OCI-LY1 (cell line): Measurements from ENCODE around the gene ADCYAP1R1.

Experiments used
- H2AFZ ChIP-seq: fragments of 200-600 bp; sonication (generic), shearing (Covaris generic); 2 replicates; pipeline ENCODE4 v1.6.0; 2014; ENCODE audit warnings: antibody characterized with exemption, mild to moderate bottlenecking, low read length
- H3F3A ChIP-seq: fragments of 200-600 bp; sonication (generic), shearing (Covaris generic); 2 replicates; pipeline ENCODE4 v1.6.0; 2014; ENCODE audit warnings: mild to moderate bottlenecking, antibody characterized with exemption, low read length, moderate library complexity; ENCODE audit not compliant: insufficient read depth
- H3K27ac ChIP-seq: fragments of 200-600 bp; sonication (generic); 2 replicates; pipeline ENCODE4 v1.5.1; 2014; ENCODE audit warnings: low read length, mixed run types, mild to moderate bottlenecking, low read depth; ENCODE audit not compliant: poor library complexity, severe bottlenecking
- H3K27me3 ChIP-seq: fragments of 200-600 bp; sonication (generic); 2 replicates; pipeline ENCODE4 v1.6.0; 2014; ENCODE audit warnings: antibody characterized with exemption, mild to moderate bottlenecking, low read length, moderate library complexity; ENCODE audit not compliant: insufficient read depth
- H3K36me3 ChIP-seq: fragments of 200-600 bp; sonication (generic); 2 replicates; pipeline ENCODE4 v1.6.1; 2014; ENCODE audit warnings: mild to moderate bottlenecking, antibody characterized with exemption, low read length, moderate library complexity, mixed read lengths; ENCODE audit not compliant: insufficient read depth
- H3K4me1 ChIP-seq: fragments of 200-600 bp; sonication (generic); 2 replicates; pipeline ENCODE4 v1.5.1; 2014; ENCODE audit warnings: mild to moderate bottlenecking, low read length, moderate library complexity; ENCODE audit not compliant: insufficient read depth, severe bottlenecking
- H3K4me2 ChIP-seq: fragments of 200-600 bp; sonication (generic), shearing (Covaris generic); 2 replicates; pipeline ENCODE4 v1.6.1; 2014; ENCODE audit warnings: low read length
- H3K4me3 ChIP-seq: fragments of 200-600 bp; sonication (generic); 2 replicates; pipeline ENCODE4 v1.5.1; 2014; ENCODE audit warnings: low read length, low read depth, mild to moderate bottlenecking, mixed read lengths; ENCODE audit not compliant: poor library complexity, severe bottlenecking
- H3K79me2 ChIP-seq: fragments of 200-600 bp; shearing (Covaris generic); 2 replicates; pipeline ENCODE4 v1.6.1; 2016; ENCODE audit warnings: mixed run types, low read length, mixed read lengths; ENCODE audit not compliant: insufficient read depth
- H3K9ac ChIP-seq: fragments of 200-600 bp; sonication (generic), shearing (Covaris generic); 2 replicates; pipeline ENCODE4 v1.6.1; 2014; ENCODE audit warnings: mild to moderate bottlenecking, low read length, mixed read lengths
- H3K9me2 ChIP-seq: fragments of 200-600 bp; sonication (generic), shearing (Covaris generic); 2 replicates; pipeline ENCODE4 v1.6.1; 2014; ENCODE audit warnings: low read depth, mild to moderate bottlenecking, low read length, mixed read lengths
- H3K9me3 ChIP-seq: fragments of 200-600 bp; shearing (Covaris generic); 2 replicates; pipeline ENCODE4 v1.6.1; 2014; ENCODE audit warnings: low read length, mixed read lengths
- H4K20me1 ChIP-seq: fragments of 200-600 bp; sonication (generic), shearing (Covaris generic); 2 replicates; pipeline ENCODE4 v1.6.0; 2016; ENCODE audit warnings: mild to moderate bottlenecking, low read length; ENCODE audit not compliant: insufficient read depth
- EZH2 ChIP-seq: fragments of 200-600 bp; sonication (generic), shearing (Covaris generic); IDR thresholded peaks from 2 replicates; pipeline ENCODE4 v1.8.0; 2017; ENCODE audit warnings: borderline replicate concordance, mixed run types, mild to moderate bottlenecking, antibody characterized with exemption, low read length, moderate library complexity, mixed read lengths
- TF ChIP-seq, protein P1 (sequence below): fragments of 200-600 bp; sonication (generic), shearing (Covaris generic); IDR thresholded peaks from 2 replicates; pipeline ENCODE4 v1.5.1; 2017; ENCODE audit warnings: mild to moderate bottlenecking, antibody characterized with exemption, low read length, moderate library complexity, mixed read lengths

ADCYAP1R1 gene

DNA sequence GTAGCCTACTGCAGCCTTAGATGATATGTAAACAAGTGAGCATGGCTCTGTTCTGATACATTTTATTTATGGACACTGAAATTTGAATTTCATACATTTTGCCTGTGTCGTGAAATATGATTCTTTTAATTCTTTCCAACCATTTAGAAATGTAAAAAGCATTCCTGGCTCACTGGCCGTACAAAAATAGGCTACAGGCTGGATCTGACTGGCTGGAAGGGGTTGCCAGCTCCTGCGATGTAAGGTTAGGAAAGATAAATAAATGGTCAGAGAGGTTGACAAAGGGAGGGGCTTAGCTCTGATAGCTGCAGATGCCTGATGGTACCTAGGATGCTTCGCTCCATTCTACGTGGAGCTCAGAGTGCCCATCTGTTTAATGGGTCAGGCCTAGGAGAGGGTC is 3.4 kb downstream of the ADCYAP1R1 start:
- no peaks in the 10 kb centered on the region for H4K20me1 ChIP-seq
- H3K4me2 ChIP-seq = no peak overlapping the region
- no peaks in the 10 kb centered on the region; the same call in 1 of the 2 replicates for H3K27me3 ChIP-seq
- H3K79me2 ChIP-seq = no peaks in the 10 kb centered on the region
- H3K9me2 ChIP-seq = no peaks in the 10 kb centered on the region
- H3K4me1 ChIP-seq = no peaks in the 10 kb centered on the region
- H3K36me3 ChIP-seq = no peaks in the 10 kb centered on the region
- no peak overlapping the region for H3K9ac ChIP-seq
- TF ChIP-seq EZH2 = no peak
- TF ChIP-seq, protein P1, sequence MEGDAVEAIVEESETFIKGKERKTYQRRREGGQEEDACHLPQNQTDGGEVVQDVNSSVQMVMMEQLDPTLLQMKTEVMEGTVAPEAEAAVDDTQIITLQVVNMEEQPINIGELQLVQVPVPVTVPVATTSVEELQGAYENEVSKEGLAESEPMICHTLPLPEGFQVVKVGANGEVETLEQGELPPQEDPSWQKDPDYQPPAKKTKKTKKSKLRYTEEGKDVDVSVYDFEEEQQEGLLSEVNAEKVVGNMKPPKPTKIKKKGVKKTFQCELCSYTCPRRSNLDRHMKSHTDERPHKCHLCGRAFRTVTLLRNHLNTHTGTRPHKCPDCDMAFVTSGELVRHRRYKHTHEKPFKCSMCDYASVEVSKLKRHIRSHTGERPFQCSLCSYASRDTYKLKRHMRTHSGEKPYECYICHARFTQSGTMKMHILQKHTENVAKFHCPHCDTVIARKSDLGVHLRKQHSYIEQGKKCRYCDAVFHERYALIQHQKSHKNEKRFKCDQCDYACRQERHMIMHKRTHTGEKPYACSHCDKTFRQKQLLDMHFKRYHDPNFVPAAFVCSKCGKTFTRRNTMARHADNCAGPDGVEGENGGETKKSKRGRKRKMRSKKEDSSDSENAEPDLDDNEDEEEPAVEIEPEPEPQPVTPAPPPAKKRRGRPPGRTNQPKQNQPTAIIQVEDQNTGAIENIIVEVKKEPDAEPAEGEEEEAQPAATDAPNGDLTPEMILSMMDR = no peak
- no peaks in the 10 kb centered on the region for H3K9me3 ChIP-seq
- H3F3A ChIP-seq = no peaks in the 10 kb centered on the region
- no peak overlapping the region for H3K4me3 ChIP-seq
- no peak overlapping the region for H2AFZ ChIP-seq
- H3K27ac ChIP-seq = no peak overlapping the region

DNA sequence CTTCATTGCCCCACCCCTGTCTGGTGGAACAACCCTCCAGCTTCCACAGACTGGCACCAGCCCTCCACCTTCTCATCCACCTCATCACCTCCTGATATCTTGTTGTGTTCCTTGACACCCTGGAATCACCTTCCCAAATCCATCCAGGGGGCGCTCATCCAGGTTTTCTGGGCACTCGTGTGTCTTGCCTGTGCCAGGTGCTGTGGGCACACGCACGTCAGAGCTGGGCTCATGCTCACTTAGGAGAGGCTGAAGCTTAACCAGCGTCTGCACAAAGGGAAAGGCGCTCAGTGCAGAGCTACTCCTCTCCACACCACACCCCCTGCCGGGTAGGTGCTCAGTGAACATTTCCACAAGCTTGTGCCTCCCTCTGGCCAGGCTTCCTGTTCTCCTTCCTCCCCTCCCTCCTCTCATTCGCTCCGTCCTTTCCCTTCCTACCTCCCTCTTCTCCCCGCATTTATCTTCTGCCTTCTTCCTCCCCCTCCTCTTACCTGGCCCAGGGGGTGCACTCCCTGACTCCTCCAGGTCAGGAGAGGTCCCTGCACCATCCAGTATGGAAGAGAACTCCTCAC is 4.8 kb downstream of the ADCYAP1R1 start:
- no peaks in the 10 kb centered on the region for H3K4me1 ChIP-seq
- no peaks in the 10 kb centered on the region for H3K79me2 ChIP-seq
- H3F3A ChIP-seq = no peaks in the 10 kb centered on the region
- H3K27ac ChIP-seq = no peak overlapping the region
- no peak overlapping the region for H3K9ac ChIP-seq
- H3K27me3 ChIP-seq = no peaks in the 10 kb centered on the region; the same call in 1 of the 2 replicates
- H3K36me3 ChIP-seq = no peaks in the 10 kb centered on the region
- no peak for TF ChIP-seq EZH2
- H4K20me1 ChIP-seq = no peaks in the 10 kb centered on the region
- no peak overlapping the region for H2AFZ ChIP-seq
- no peaks in the 10 kb centered on the region for H3K9me2 ChIP-seq
- H3K4me2 ChIP-seq = no peak overlapping the region
- H3K4me3 ChIP-seq = no peak overlapping the region
- no peaks in the 10 kb centered on the region for H3K9me3 ChIP-seq

GRCh38 chr7:31058122-31058521 is 6.0 kb downstream of the ADCYAP1R1 start:
- Histone ChIP-seq H3F3A (no peaks in the 10 kb centered on the region), H3K9me3 (no peaks in the 10 kb centered on the region), H3K4me2 (no peak overlapping the region), H3K9me2 (no peaks in the 10 kb centered on the region), H3K9ac (no peak overlapping the region), H3K4me1 (no peaks in the 10 kb centered on the region), H2AFZ (no peak overlapping the region), H4K20me1 (no peaks in the 10 kb centered on the region), H3K79me2 (no peaks in the 10 kb centered on the region), H3K27ac (no peak overlapping the region), H3K36me3 (no peaks in the 10 kb centered on the region), H3K4me3 (no peak overlapping the region), H3K27me3 (no peaks in the 10 kb centered on the region; the same call in 1 of the 2 replicates)
- TF ChIP-seq EZH2 = no peak
- TF ChIP-seq, protein P1 = no peak

GRCh38 chr7:31058688-31059087 is 6.6 kb downstream of the ADCYAP1R1 start:
- H2AFZ ChIP-seq = no peak overlapping the region
- no peaks in the 10 kb centered on the region for H3F3A ChIP-seq
- no peak overlapping the region for H3K9ac ChIP-seq
- no peak overlapping the region for H3K27ac ChIP-seq
- no peak overlapping the region for H3K4me3 ChIP-seq
- no peaks in the 10 kb centered on the region for H3K9me3 ChIP-seq
- TF ChIP-seq, protein P1 = no peak
- TF ChIP-seq EZH2 = no peak
- H3K9me2 ChIP-seq = no peaks in the 10 kb centered on the region
- no peaks in the 10 kb centered on the region for H4K20me1 ChIP-seq
- no peaks in the 10 kb centered on the region; the same call in 1 of the 2 replicates for H3K27me3 ChIP-seq
- no peaks in the 10 kb centered on the region for H3K79me2 ChIP-seq
- H3K36me3 ChIP-seq = no peaks in the 10 kb centered on the region
- no peaks in the 10 kb centered on the region for H3K4me1 ChIP-seq
- no peak overlapping the region for H3K4me2 ChIP-seq
